Nephron (organoid): Measurements from ENCODE around the gene CLIC3.
A peak's percentile ranks its signal among the peaks of the same experiment; 100 is the strongest.

ENCODE experiments used
- H3K27ac Mint-ChIP-seq, 3 experiments: 2 replicates each; pipeline ENCODE4 v1.8.0; 2020; ENCODE audit warnings: mixed read lengths in 3 of 3, mild to moderate bottlenecking in 2 of 3, moderate library complexity in 1 of 3
- H3K27me3 Mint-ChIP-seq: 2 replicates; pipeline ENCODE4 v1.8.0; 2021; ENCODE audit warnings: low read depth, mild to moderate bottlenecking, moderate library complexity, mixed read lengths
- H3K36me3 Mint-ChIP-seq: 2 replicates; pipeline ENCODE4 v1.8.0; 2020; ENCODE audit warnings: low read depth, mixed read lengths
- H3K4me1 Mint-ChIP-seq: 2 replicates; pipeline ENCODE4 v1.8.0; 2020; ENCODE audit warnings: mixed read lengths
- H3K4me3 Mint-ChIP-seq, 3 experiments: 2 replicates each; pipeline ENCODE4 v1.8.0; 2020; ENCODE audit warnings: mild to moderate bottlenecking in 3 of 3, mixed read lengths in 3 of 3, moderate library complexity in 2 of 3
- H3K9me3 Mint-ChIP-seq: 2 replicates; pipeline ENCODE4 v1.8.0; 2020; ENCODE audit warnings: mixed read lengths
- TF ChIP-seq, protein P1 (sequence below), 3 experiments: fragments of 200-600 bp; sonication (generic); IDR thresholded peaks; one replicate each; pipeline ENCODE4 v1.5.0; 2021; ENCODE audit warnings: antibody characterized with exemption in 3 of 3; ENCODE audit not compliant: unreplicated experiment in 3 of 3

Gene CLIC3

GRCh38 chr9:136952876-136953770, 43.2 kb downstream of the CLIC3 start:
- Mint-ChIP-seq H3K36me3 (no peaks in the 10 kb centered on the region), H3K9me3 (no peaks in the 10 kb centered on the region), H3K4me3 (no peak overlapping the region), H3K27me3 (peaks cover 3% of the 10 kb centered on the region), H3K4me1 (peaks cover 2% of the 10 kb centered on the region), H3K27ac (no peak overlapping the region)
- TF ChIP-seq, protein P1, sequence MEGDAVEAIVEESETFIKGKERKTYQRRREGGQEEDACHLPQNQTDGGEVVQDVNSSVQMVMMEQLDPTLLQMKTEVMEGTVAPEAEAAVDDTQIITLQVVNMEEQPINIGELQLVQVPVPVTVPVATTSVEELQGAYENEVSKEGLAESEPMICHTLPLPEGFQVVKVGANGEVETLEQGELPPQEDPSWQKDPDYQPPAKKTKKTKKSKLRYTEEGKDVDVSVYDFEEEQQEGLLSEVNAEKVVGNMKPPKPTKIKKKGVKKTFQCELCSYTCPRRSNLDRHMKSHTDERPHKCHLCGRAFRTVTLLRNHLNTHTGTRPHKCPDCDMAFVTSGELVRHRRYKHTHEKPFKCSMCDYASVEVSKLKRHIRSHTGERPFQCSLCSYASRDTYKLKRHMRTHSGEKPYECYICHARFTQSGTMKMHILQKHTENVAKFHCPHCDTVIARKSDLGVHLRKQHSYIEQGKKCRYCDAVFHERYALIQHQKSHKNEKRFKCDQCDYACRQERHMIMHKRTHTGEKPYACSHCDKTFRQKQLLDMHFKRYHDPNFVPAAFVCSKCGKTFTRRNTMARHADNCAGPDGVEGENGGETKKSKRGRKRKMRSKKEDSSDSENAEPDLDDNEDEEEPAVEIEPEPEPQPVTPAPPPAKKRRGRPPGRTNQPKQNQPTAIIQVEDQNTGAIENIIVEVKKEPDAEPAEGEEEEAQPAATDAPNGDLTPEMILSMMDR (IDR thresholded peaks at IDR 0.05; ENCODE audit: unreplicated experiment in 3 of 3), result no peak

DNA sequence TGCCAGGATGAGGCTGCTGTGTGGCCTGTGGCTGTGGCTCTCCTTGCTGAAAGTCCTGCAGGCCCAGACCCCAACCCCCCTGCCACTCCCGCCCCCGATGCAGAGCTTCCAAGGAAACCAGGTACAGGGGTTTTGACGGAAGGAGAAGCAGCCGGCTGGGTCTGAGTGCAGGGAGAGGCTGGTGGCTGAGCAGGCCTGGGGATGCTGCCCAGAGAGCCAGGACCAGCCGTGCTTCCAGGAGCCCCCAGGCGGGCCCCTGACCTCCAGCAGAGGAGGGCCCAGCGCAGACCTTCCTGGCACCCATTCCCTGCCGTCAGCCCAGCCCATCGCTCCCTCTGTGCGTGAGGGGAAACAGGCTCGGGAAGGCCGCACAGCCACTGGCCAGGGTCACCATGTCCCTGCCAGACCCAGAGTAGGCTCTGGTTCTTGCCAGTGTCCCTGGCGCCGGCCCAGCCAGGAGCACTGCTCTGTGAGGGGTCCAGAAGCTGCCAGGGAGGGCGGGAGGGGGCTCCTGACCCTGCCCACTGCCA, 44.0 kb downstream of the CLIC3 start:
- Mint-ChIP-seq H3K9me3 (no peaks in the 10 kb centered on the region), H3K27me3 (peaks cover 4% of the 10 kb centered on the region), H3K27ac (no peak overlapping the region), H3K36me3 (no peaks in the 10 kb centered on the region), H3K4me3 (no peak overlapping the region), H3K4me1 (peaks cover 4% of the 10 kb centered on the region)
- TF ChIP-seq, protein P1 (IDR thresholded peaks at IDR 0.05; ENCODE audit: unreplicated experiment in 3 of 3), result no peak

- no peak within 1 kb of the TSS for H3K4me3 Mint-ChIP-seq
- no peaks in the 10 kb centered on the region for H3K9me3 Mint-ChIP-seq
- H3K27me3 Mint-ChIP-seq, result peaks cover 4% of the 10 kb centered on the region
- peak within 1 kb of the TSS in 2 of 3 experiments; percentile 21 to 94 for H3K27ac Mint-ChIP-seq
- TF ChIP-seq, protein P1 (IDR thresholded peaks at IDR 0.05; ENCODE audit: unreplicated experiment in 3 of 3), result no peak
- H3K36me3 Mint-ChIP-seq, result no peaks in the 10 kb centered on the region
- peaks cover 9% of the 10 kb centered on the region for H3K4me1 Mint-ChIP-seq
These were observed 44.6 kb downstream of the CLIC3 start, which contains the start of gene LCN12 for GRCh38 chr9:136951541-136952320. TSS of gene LCN12 (plus strand) at chr9:136952273. CDS start at chr9:136952328, 55 bp downstream.

- H3K4me1 Mint-ChIP-seq, result peaks cover 9% of the 10 kb centered on the region
- TF ChIP-seq, protein P1 (IDR thresholded peaks at IDR 0.05; ENCODE audit: unreplicated experiment in 3 of 3), result no peak
- H3K9me3 Mint-ChIP-seq, result no peaks in the 10 kb centered on the region
- no peaks in the 10 kb centered on the region for H3K36me3 Mint-ChIP-seq
- peak overlapping the region; percentile 64 to 94 (median 87) for H3K27ac Mint-ChIP-seq
- peak overlapping the region; percentile 80 to 81 (median 80) for H3K4me3 Mint-ChIP-seq
- peaks cover 4% of the 10 kb centered on the region for H3K27me3 Mint-ChIP-seq
These were observed 45.6 kb downstream of the CLIC3 start for GRCh38 chr9:136950656-136951276.

DNA sequence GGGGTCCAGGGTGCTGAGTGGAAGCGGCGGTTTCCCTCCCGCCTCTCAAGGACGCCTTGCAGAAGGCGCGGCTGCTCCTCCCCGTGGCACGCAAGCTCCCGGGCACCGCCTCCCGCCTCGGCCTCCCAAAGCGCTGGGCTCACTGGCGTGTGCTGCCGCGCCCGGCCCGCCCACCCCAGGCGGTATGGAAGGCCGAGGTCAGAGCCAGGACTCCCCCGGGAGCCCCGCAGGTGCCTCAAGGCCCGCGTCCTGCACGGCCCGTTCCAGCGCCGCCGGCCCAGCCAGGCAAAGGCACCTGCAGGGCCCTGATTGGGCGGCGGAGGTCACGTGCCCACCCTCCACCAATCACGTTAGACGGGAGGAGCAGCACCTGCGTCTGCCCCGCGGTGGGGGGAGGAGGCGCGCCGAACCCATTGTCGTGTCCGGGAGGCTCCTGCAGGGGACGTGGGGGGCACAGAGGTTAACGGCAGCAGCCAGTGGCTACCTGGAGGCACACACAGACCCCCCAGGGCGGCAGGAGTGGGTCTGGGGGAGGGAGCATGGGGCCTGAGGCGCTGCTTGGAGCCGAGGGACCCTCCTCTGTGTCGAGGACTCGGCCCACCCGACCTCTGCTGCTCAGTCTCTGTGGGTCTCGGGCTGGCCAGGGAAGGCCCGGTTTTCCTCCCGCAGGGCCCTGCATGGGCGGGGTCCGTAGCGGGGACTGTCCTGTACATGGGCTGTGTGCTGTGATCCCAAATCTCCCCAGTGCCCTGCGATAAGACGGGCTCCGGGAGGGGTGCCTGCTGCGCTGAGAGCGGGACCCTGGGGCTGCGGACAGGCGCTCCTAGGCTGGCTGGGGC, 46.3 kb downstream of the CLIC3 start:
- H3K4me3 Mint-ChIP-seq, result peak overlapping the region; percentile 80 to 83 (median 81)
- TF ChIP-seq, protein P1 (IDR thresholded peaks at IDR 0.05; ENCODE audit: unreplicated experiment in 3 of 3), result peak in 2 of 3 experiments; percentile 14 to 25
- H3K4me1 Mint-ChIP-seq, result peaks cover 9% of the 10 kb centered on the region
- H3K36me3 Mint-ChIP-seq, result no peaks in the 10 kb centered on the region
- H3K27ac Mint-ChIP-seq, result peak overlapping the region; percentile 64 to 94 (median 87)
- H3K27me3 Mint-ChIP-seq, result peaks cover 4% of the 10 kb centered on the region
- no peaks in the 10 kb centered on the region for H3K9me3 Mint-ChIP-seq
